Glutamatergic neuron (in vitro differentiated cells): ENCODE data around the gene GPD2. TPM values are rescaled to one million over a fixed set of nuclear protein-coding genes. Genes with fewer than 3 reads are reported as not detected.
A peak's percentile ranks its signal among the peaks of the same experiment; 100 is the strongest.

Experiments
- DNase-seq: peaks from one replicate; pipeline ENCODE4 v3.0.0; 2022
- H3K27ac Mint-ChIP-seq: one replicate; pipeline ENCODE4 v1.8.0; 2020; ENCODE audit warnings: mild to moderate bottlenecking, mixed read lengths, inconsistent platforms; ENCODE audit not compliant: unreplicated experiment
- H3K27me3 Mint-ChIP-seq: one replicate; pipeline ENCODE4 v1.8.0; 2020; ENCODE audit warnings: mild to moderate bottlenecking, moderate library complexity, mixed read lengths, inconsistent platforms; ENCODE audit not compliant: unreplicated experiment
- H3K36me3 Mint-ChIP-seq: one replicate; pipeline ENCODE4 v1.8.0; 2020; ENCODE audit warnings: mild to moderate bottlenecking, mixed read lengths, inconsistent platforms; ENCODE audit not compliant: unreplicated experiment
- H3K4me1 Mint-ChIP-seq: one replicate; pipeline ENCODE4 v1.8.0; 2020; ENCODE audit warnings: mild to moderate bottlenecking, low read depth, mixed read lengths, inconsistent platforms; ENCODE audit not compliant: unreplicated experiment
- H3K4me3 Mint-ChIP-seq: one replicate; pipeline ENCODE4 v1.8.0; 2020; ENCODE audit warnings: mild to moderate bottlenecking, mixed read lengths, inconsistent platforms; ENCODE audit not compliant: unreplicated experiment
- H3K9me3 Mint-ChIP-seq: one replicate; pipeline ENCODE4 v1.8.0; 2020; ENCODE audit warnings: mild to moderate bottlenecking, moderate library complexity, mixed read lengths, inconsistent platforms; ENCODE audit not compliant: unreplicated experiment
- long read RNA-seq: library from polyadenylated mRNA; unstranded; transcript quantifications from one replicate; pipeline ENCODE4 v2.0.0, GENCODE V29; 2020; ENCODE audit not compliant: unreplicated experiment
- total RNA-seq: library from RNA; stranded (reverse); fragmentation: NEBNext Ultra II Directional; extraction: Animal tissue kit (Norgen Biotek cat#: 25700); gene quantifications from one replicate; pipeline ENCODE4 v1.2.1, GENCODE V29; 2021; ENCODE audit not compliant: unreplicated experiment
- TF ChIP-seq, protein P1 (sequence below): fragments of 200-600 bp; sonication (generic); IDR thresholded peaks from one replicate; pipeline ENCODE4 v1.5.0; 2021; ENCODE audit not compliant: partially characterized antibody, unreplicated experiment

GPD2 gene
- total RNA-seq, result 26.2 TPM
- long read RNA-seq, partial matches to known transcripts, result 1 of 2 reads
- long read RNA-seq, other reads (novel, unspliced or antisense), result 0 of 2 reads

DNA sequence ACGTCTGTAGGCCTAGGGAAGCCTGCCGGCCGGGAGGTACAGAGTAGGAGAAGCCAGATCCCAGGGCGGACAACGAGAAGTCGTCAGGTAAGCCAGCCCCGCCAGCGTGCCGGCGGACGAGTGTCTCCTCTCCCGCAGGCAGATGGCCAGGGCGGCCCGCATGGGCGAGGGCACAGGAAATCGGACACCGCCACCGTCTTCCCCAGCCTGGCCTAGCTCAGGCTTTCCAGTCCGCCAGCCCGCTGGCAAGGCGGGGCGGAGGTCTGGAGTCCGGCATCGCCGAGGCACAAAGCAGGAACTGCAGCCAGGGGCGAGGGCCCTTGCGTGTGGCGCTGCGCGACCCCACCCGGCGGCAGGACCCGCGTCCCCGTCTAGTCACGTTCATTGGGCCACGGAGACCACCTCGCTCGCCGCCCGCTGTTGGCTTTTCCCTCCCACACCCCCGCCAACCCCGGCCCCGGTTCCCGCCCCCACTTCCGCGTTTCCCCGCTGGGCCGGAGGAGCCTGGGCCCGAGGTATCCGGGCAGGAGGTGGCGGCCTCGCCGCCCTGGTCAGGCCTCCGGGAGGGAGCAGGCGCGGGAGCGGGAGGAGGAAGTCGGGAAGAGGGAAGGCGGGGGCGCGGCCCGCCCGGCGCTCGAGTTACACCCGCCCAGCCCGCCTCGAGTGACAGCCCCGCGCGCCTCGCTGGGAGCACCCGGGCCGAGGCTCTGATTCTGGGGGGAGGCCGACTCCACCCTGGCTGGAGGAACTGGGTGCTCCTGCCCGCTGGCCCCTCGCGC is at the start of gene GPD2:
TSS of gene GPD2 (plus strand) at position 662 of the 779 bp plus-strand sequence. CDS start 39,727 bp downstream, outside the sequence.
- H3K36me3 Mint-ChIP-seq, result no peaks in the 10 kb centered on the region
- H3K9me3 Mint-ChIP-seq, result peaks cover 5% of the 10 kb centered on the region
- peak within 1 kb of the TSS; percentile 91 for H3K27ac Mint-ChIP-seq
- TF ChIP-seq, protein P1, sequence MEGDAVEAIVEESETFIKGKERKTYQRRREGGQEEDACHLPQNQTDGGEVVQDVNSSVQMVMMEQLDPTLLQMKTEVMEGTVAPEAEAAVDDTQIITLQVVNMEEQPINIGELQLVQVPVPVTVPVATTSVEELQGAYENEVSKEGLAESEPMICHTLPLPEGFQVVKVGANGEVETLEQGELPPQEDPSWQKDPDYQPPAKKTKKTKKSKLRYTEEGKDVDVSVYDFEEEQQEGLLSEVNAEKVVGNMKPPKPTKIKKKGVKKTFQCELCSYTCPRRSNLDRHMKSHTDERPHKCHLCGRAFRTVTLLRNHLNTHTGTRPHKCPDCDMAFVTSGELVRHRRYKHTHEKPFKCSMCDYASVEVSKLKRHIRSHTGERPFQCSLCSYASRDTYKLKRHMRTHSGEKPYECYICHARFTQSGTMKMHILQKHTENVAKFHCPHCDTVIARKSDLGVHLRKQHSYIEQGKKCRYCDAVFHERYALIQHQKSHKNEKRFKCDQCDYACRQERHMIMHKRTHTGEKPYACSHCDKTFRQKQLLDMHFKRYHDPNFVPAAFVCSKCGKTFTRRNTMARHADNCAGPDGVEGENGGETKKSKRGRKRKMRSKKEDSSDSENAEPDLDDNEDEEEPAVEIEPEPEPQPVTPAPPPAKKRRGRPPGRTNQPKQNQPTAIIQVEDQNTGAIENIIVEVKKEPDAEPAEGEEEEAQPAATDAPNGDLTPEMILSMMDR, result no peak
- peak; percentile 83 for DNase-seq
- H3K4me3 Mint-ChIP-seq, result peak within 1 kb of the TSS; percentile 97
- H3K27me3 Mint-ChIP-seq, result peaks cover 2% of the 10 kb centered on the region
- peaks cover 9% of the 10 kb centered on the region for H3K4me1 Mint-ChIP-seq

DNA sequence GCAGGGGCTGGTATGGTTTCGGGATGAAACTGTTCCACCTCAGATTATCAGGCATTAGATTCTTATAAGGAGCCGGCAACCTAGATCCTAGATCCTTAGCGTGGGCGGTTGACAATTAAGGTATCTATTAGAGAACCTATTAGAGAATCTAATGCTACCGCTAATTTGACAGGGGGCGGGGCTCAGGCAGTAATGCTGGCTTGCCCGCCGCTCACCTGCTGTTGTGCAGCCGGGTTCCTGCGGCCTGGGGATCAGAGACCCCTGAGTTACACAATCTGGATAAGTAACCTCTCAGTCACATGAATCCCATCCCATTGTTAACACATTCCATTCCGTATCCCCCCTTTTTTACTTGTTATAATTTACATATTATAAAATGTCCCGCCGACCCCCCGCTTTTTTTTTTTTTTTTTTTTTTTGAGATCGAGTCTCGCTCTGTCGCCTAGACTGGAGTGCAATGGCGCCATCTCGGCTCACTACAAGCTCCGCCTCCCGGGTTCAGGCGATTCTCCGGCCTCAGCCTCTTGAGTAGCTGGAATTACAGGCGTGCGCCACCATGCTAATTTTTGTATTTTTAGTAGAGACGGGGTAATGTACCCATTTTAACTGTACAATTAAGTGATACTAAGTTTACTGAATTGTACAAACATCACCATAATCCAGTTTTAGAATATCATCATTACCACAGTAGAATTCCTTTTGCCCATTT is 42.0 kb upstream of the GPD2 start:
- TF ChIP-seq, protein P1, result no peak
- H3K27ac Mint-ChIP-seq, result no peak overlapping the region
- H3K9me3 Mint-ChIP-seq, result no peaks in the 10 kb centered on the region
- DNase-seq, result no peak
- H3K4me1 Mint-ChIP-seq, result no peaks in the 10 kb centered on the region
- H3K36me3 Mint-ChIP-seq, result no peaks in the 10 kb centered on the region
- no peak overlapping the region for H3K4me3 Mint-ChIP-seq
- peaks cover 2% of the 10 kb centered on the region for H3K27me3 Mint-ChIP-seq

GRCh38 chr2:156396126-156396525 is 40.1 kb upstream of the GPD2 start:
- Mint-ChIP-seq H3K4me3 (no peak overlapping the region), H3K36me3 (no peaks in the 10 kb centered on the region), H3K4me1 (no peaks in the 10 kb centered on the region), H3K9me3 (peaks cover 11% of the 10 kb centered on the region), H3K27ac (no peak overlapping the region), H3K27me3 (peaks cover 13% of the 10 kb centered on the region)
- no peak for DNase-seq
- TF ChIP-seq, protein P1, result no peak

- Mint-ChIP-seq H3K9me3 (peaks cover 14% of the 10 kb centered on the region), H3K4me1 (no peaks in the 10 kb centered on the region), H3K36me3 (no peaks in the 10 kb centered on the region), H3K27ac (no peak overlapping the region), H3K27me3 (peaks cover 13% of the 10 kb centered on the region), H3K4me3 (no peak overlapping the region)
- DNase-seq, result no peak
- TF ChIP-seq, protein P1, result no peak
These were observed 39.0 kb upstream of the GPD2 start for GRCh38 chr2:156397229-156397628.
